ENCODE measurements around the gene COL5A3. TPM values are rescaled to one million over a fixed set of nuclear protein-coding genes. Genes with fewer than 3 reads are reported as not detected.
"Not testable (repeated sequence)": the region's sequence is repeated elsewhere in the genome, so short reads cannot be mapped to it uniquely, and the experiment has no call there.

COL5A3 gene
- polyA plus RNA-seq, 3 donors: 0.46 to 0.68 (median 0.60) TPM

DNA sequence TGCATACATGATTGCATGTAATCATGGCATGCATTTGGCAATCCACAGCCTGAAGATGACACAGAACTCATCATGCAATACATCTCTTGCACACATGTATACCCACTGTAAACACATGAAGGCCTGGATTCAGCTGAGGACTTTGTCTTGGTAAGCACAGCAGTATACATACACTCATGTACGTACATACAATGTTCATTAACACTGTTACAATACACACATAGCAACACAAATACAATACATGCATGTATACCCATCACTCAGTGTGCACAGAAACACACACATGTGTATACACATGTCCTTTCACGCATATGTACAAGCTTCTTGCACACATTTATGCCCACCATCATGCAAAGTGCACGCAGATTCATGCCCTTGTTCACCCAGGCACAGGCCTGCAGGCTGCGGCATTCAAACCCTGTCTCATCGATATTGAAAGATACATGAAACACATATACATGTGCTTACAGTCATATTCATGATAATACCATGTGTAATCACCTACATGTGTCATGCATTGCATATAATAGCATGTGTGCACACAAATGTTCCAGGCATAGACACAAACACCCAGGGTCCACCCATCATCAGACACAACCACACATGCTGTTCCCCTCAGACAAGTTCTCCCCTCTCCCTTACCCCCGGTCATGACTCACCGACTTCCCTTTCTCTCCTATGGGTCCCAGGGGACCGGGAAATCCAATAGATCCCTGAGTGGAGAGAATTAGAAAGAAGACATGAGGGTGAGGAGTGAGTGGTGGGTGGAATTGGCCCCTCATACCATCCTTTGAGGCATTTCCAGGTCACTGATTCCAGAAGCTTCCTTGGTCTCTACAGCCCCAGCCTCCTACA is 28.7 kb downstream of the COL5A3 start:
- DNase-seq (ENCODE audit: low read depth in 3 of 3, low spot score in 2 of 3): no peak

DNA sequence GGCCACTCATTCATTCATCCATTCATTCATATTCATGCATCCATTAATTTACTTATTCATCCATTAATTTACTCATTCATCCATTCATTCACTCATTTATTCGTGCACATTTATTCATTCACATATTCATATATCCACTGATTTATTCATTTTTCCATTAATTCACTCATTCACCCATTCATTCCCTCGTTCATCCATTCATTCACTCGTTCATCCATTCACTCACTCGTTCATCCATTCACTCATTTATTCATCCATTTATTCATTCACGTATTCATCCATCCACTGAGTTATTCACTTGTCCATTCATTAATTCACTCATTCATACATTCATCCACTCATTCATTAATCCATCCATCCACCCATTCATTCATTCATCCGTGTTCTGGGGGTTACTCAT is 38.2 kb downstream of the COL5A3 start:
- no peak for DNase-seq (ENCODE audit: low read depth in 3 of 3, low spot score in 2 of 3)

DNA sequence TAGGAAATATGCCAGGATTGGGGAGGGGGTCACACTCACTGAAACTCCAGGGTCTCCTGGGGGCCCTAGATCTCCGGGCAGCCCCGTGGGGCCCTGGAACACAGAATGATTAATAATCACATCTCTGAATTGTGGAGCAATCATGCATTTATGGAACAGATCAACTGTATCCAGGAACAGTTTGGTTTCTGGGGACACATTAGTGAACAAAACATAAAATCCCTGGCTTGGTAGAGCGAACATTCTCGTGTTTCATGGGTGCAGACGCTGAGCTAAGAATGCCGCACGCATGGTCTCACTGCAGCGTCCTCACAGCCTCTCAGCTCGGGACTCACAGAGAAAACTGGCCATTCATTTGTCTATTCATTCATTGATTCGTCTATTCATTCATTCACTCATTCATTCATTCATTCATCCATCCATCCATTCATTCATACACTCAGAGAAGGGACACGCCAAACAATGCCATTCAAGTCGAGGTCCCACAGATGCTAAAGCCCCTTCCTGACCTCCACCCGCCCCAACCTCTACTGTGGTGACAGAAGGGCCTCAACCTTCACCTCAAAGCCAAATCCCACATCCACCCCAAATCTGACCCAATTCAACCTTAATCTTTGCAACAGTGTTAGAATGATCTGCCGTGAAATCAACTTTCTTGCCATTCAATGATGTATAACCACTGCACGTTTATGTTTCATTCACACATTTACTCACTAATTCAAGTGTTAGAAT is 39.0 kb downstream of the COL5A3 start:
- no peak for DNase-seq (ENCODE audit: low read depth in 3 of 3, low spot score in 2 of 3)

DNA sequence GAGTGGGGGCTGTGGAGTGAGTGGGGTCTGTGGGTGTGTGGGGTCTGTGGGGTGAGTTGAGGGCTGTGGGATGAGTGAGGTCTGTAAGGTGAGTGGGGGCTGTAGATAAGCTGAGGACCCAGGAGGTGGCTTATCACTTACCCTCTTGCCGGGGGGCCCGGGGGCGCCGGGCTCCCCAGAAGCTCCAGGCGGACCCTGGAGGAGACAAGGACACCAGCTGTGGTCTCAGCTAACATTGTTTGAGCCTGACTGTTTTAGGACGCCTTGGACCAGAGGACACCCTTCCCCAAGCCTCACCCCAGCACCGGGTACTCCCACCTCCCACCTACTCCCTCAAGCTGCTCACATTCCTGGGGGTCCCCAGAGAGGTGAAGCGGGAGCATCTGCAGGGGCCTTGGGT is 39.8 kb downstream of the COL5A3 start:
- no peak for DNase-seq (ENCODE audit: low read depth in 3 of 3, low spot score in 2 of 3)

DNA sequence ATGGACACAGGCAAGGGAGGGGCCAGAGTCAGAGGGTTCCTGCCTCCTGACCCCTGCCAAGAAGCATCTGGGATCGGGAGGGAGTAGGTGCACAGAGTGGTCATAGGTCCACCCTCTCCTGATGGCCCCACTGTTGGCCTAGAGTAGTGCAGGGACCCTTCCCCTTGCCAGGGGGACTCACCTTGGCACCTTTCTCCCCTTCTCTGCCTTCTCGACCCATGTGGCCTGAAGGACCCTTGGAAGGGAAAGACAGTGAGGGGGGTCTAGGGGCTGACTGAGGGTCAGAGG is 40.7 kb downstream of the COL5A3 start:
- DNase-seq (ENCODE audit: low read depth in 3 of 3, low spot score in 2 of 3): no peak

DNA sequence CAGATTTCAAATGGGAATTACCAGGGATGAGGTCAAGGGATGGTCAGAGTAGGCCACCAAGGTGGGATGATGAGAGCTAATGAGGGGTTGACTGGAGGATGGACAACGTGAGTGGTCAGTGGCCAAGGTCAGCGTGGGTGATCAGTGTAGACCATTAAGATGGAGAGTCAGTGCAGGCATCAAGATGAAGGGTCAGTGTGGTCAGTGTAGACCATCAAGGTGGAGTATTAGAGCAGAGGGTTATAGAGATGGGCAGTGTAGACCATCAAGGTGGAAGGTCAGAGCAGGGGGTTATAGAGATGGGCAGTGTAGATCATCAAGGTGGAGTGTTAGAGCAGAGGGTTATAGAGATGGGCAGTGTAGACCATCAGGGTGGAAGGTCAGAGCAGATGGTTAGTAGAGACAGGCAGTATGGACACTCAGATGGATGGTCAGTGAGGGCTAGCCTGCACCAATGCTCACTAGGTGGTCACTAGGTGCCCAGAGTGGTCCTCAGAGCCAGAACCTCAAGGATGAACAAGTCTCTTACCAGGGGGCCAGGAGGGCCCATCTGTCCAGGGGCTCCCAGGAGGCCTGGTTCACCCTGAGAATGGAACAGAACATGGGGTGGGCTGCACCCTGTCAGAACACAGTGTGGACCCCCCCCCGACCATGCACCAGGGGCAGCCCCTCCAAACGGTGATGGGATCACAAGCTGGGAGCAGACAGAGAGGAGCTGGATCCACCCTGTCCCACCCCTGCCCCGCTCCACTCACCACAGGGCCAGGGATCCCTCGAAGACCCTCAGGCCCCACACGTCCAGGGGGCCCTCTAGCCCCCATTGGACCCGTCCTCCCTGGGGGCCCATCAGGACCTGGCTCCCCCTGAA is 41.2 kb downstream of the COL5A3 start:
- no peak for DNase-seq (ENCODE audit: low read depth in 3 of 3, low spot score in 2 of 3)

DNA sequence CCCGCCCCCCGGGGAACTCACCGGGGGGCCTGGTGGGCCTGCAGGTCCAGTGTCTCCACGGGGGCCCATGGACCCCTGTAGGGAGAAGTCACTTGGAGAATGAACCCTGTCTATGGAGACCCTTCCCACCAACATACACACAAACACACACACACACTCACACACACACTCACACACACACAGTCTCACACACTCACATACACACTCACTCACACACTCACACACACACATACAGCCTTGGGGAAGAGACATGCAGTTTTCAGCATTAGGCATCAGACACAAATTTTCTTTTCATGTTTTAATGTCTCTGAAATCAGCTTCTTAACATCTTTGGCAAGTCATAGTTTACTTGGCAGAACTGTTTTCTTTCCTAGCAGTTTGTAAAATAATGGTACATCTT is 43.0 kb downstream of the COL5A3 start:
- DNase-seq (ENCODE audit: low read depth in 3 of 3, low spot score in 2 of 3): no peak

DNA sequence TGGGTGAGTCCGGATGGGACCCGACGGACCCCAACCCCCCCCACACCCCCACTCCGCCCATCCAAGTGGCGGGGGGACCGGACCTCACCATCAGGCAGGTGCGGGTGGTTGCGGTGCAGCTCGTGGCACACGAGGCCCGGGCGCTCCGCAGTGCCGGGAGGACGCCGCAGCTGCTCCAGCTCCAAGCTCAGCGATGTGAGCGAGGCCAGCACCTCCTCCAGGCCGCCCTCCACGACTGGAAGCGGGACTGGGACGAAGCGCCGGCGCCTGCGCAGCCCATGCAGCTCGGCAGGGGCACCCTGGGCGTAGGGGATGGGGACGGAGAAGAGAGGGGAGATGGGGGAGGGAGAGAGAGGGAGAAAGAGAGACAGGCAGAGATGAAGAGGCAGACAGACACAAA is 43.9 kb downstream of the COL5A3 start:
- DNase-seq (ENCODE audit: low read depth in 3 of 3, low spot score in 2 of 3): no peak

DNA sequence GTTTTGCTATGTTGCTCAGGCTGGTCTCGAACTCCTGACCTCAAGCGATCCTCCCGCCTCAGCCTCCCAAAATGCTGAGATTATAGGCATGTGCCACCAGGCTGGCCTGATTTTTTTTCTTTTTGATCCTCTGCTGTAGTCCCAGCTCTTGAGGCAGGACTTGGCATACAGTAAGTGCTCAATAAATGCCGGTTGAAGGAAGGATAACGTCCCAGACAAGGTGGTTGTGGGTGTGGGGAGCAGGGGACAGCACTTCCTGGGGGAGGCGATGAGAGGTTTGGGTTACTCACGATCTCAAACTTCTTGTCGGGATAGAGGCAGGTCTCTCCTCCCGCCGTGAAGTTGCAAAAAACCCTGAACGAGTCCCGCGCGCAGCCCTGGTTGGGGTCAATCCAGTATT is 44.3 kb downstream of the COL5A3 start:
- DNase-seq (ENCODE audit: low read depth in 3 of 3, low spot score in 2 of 3): no peak

DNA sequence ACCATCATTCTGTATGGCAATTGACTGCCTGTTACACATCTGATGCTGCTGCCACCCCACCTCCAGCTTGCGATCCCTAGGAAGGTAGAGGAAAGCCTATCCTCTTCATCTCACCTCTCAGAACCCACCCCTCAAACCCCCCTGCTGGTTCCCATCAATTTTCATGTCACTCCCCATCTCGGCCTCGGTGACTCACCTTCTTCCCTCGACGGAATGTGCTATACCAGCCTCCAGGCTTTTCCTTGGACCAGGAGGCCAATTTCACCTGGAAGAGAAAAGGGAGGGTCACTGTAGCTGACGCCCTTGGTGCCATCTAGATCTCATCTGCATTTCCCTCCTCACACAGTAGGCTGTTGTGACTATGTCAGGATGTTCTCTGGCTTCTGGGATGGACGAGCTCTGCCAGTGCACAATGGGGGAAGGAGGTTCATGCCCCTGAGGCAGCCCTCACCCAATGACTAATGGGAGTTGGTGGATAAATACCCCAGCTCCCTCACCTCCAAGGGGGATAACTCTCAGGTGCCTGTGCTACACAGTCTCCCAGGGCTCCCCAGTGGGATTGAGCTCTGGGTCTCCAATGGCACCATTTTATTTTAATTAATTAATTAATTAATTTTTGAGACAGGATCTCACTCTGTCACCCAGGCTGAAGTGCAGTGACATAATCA is 47.5 kb downstream of the COL5A3 start:
- no peak for DNase-seq (ENCODE audit: low read depth in 3 of 3, low spot score in 2 of 3)

DNA sequence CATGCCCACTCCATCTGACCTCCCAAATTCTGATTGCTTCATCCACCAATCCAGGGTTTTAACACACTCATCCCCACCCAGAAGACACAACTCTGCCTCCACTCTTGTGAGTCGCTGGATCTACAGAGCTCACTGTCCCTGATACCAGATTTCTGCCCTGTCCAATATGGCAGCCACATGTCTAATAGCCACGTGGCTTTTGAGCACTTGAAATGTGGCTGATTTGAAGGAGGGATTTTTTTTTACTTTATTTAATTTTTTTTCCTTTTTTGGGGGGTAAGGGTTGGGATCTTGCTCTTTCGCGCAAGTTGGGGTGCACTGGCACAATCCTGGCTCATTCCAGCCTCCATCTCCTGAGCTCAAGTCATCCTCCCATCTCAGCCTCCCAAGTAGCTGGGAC is 49.2 kb downstream of the COL5A3 start:
- DNase-seq (ENCODE audit: low read depth in 3 of 3, low spot score in 2 of 3): no peak

DNA sequence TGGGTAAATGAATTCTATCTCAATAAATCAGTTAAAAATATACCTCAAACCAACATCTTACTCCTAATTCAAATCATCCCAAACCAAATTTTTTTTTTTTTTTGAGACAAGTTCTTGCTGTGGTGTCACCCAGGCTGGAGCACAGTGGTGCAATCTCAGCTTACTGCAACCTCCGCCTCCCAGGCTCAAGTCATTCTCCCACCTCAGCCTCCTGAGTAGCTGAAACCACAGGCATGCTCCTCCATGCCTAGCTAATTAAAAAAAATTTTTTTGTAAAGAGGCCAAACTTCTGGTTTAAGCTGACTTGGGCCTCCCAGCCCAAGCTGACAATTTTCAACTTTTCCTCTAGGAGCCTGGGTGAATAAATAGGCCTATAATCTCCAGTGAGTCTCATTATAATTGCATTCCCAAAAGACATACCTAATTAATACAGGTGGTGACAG is 51.9 kb downstream of the COL5A3 start:
- DNase-seq (ENCODE audit: low read depth in 3 of 3, low spot score in 2 of 3): no peak

DNA sequence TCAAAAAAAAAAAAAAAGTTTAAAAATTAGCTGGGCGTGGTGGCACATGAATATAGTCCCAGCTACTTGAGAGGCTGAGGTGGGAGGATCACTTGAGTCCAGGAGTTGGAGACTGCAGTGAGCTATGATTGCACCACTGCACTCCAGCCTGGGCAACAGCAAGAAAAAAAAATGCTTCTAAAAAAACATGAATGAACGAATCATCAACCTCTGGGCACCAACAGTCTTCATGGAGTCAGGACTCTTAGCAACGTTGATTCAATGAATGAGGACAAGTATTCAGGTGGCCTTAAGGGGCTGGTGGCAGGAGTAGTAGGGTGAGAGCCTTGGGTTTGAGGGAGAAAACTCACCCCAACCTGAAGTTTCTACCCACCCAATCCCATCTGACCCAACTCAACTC is 53.3 kb downstream of the COL5A3 start:
- DNase-seq (ENCODE audit: low read depth in 3 of 3, low spot score in 2 of 3): no peak

DNA sequence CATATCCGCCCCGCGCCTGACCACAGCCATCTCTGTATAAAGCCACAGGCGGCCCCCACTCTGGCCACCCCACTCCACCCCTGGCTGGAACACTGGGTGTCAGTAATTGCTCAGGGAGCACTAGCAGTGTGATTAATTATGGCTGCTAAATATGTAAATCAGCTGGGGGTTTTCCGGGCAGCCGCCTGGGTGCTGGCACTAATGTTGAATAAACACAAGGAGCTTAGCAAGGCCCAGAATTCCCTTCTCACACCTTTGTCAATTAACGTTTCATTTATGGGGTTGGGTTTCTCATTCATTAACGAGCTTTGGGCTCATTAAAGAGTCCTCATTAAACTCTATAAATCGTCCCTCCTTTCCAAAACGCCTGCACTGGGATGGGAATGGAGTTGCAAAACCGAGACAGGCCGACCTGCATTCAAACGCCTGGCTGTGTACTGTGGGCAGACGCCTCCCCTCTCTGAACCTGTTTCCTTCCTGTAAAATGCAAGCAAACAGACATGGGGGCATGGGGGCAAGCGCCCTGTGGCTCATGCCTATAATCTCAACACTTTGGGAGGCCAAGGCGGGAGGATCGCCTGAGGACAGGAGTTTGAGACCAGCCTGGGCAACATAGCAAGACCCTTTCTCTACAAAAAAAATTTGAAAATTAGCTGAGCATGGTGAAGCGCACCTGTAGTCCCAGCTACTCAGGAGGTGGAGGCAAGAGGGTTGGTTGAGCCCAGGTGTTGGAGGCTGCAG is 56.3 kb downstream of the COL5A3 start:
- DNase-seq (ENCODE audit: low read depth in 3 of 3, low spot score in 2 of 3): no peak

DNA sequence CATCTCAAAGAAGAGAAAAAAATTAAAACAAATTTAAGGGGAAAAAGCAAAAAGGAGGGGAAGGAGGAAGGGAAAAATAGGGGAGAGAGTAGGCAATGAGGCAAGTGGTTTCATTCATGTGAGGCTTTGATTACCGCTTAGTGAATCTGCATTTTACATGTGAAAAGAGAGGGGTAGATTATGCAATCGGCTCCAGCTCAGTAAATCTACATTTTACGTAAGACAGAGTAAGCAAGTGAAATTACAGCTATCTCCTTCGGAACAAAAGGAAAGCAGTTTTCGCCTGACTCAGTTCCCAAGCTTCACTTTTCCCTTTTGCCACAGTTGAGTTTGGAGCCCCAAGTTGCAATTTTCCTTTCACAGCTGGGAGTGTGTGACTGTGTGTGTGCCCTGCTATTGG is 58.0 kb downstream of the COL5A3 start:
- DNase-seq (ENCODE audit: low read depth in 3 of 3, low spot score in 2 of 3): no peak

DNA sequence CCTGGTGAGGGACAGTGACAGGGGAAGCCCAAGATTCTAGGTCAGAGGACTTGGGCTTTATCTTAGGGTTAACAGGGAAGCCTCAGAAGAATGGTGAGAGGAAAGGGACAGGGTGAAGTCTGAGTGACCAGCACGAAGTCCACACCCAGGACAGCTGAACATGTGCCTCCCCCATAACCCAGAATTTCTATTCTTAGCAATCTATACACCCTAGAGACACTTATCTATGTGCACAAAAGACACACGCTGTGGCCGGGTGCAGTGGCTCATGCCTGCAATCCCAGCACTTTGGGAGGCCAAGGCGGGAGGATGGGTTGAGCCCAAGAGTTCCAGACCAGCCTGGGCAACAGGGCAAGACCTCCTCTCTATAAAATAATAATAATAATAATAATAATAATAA is 62.9 kb downstream of the COL5A3 start:
- no peak for DNase-seq (ENCODE audit: low read depth in 3 of 3, low spot score in 2 of 3)

DNA sequence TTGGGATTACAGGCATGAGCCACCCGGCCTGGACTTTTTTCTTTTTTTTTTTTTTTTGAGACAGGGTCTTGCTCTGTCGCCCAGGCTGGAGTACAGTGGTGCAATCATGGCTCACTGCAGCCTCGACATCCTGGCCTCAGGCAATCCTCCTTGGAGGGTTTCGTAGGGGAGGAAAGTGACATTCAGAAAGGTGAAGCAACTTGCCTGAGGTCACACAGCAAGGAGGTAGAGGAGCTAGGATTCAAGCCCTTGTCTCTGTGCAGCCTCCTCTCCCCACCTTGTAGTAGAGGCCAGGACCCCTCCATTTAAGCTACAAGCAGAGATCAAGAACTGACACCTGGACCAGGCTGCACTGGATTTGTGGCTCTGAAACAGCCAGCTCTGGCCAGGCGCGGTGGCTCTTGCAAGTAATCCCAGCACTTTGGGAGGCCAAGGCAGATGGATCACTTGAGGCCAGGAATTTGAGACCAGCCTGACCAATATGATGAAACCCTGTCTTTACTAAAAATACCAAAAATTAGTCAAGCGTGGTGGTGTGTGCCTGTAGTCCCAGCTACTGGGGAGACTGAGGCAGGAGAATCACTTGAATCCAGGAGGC is 63.7 kb downstream of the COL5A3 start:
- not testable (repeated sequence) for DNase-seq (ENCODE audit: low read depth in 3 of 3, low spot score in 2 of 3)

DNA sequence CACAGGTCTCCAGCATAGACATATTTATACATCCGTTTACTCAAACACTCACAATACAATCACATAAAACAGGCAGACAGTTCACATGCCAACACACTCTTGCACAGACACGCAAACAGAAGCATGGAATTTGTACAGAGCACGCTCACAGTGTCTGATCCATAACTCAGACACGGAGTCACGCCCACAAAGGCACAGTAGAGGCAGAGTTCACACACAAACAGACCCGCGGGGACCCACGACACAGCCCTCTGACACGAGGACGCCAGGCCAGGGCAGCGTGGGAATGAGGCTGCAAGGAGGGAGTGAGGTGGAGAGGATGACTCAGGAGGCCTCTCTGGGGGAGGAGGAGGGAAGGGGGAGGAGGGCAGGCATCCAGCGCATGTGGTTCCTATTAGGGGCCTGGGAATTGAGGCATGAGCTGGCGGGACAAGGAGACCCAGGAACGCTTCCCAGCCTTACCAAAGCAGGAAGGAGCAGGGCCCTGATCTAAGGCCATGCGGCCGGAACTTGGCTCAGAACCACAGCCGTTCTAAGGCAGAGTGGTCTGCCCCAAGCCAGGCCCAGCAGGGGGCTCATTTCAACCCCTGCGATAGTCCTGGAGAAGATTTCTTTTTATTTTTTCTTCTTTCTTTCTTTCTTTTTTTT is 64.9 kb downstream of the COL5A3 start:
- DNase-seq (ENCODE audit: low read depth in 3 of 3, low spot score in 2 of 3): no peak

DNA sequence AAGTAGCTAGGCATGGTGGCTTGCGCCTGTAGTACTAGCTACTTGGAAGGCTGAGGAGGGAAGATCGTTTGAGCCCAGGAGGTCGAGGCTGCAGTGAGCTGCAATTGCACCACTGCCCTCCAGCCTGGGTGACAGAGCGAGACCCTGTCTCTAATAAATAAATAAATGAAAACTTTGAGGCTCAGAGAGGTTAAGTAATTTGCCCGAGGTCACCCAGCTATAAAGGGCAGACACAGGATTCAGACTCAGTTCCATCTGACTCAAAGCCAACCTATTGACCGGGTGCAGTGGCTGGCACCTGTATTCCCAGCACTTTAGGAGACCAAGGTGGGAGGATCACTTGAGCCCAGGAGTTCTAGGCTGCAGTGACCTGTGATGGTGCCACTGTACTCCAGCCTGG is 66.6 kb downstream of the COL5A3 start:
- no peak for DNase-seq (ENCODE audit: low read depth in 3 of 3, low spot score in 2 of 3)

All from right renal cortex interstitium (tissue), 3 donors.